A673 (cell line): ENCODE measurements around the gene CHEK1. TPM values are rescaled to one million over a fixed set of nuclear protein-coding genes. Genes with fewer than 3 reads are reported as not detected.

Experiments
- BruUV-seq: library from RNA; stranded (reverse); fragments of 400-500 nt; replicated peaks from 2 replicates; lab custom pipeline; 2021; lab: Mats Ljungman, UMichigan
- CTCF ChIA-PET: fragments of 300-600 bp; sonication (Branson Sonifier 250); formaldehyde crosslinking; loops from one replicate; lab custom pipeline; 2022; ENCODE audit warnings: antibody characterized with exemption; lab: Charles Lee
- POLR2A ChIA-PET: fragments of 300-600 bp; sonication (Branson Sonifier 250); formaldehyde crosslinking; loops from one replicate; lab custom pipeline; 2022; ENCODE audit warnings: antibody characterized with exemption; ENCODE audit not compliant: low non-redundant PET; lab: Charles Lee
- DNase-seq: peaks from one replicate; pipeline ENCODE4 v3.0.0-alpha.2; 2015; ENCODE audit warnings: low spot score
- H3K27ac ChIP-seq: fragments of 200-600 bp; sonication (generic); 2 replicates; pipeline ENCODE4 v1.5.1; 2016; ENCODE audit warnings: mixed run types, low read depth, mild to moderate bottlenecking, mixed read lengths, antibody characterized with exemption, low read length; ENCODE audit not compliant: poor library complexity, severe bottlenecking
- H3K27me3 ChIP-seq: fragments of 200-600 bp; sonication (generic); replicated peaks from 2 replicates; pipeline ENCODE4 v1.6.1; 2017; ENCODE audit warnings: mixed run types, low read depth, mild to moderate bottlenecking, mixed read lengths, antibody characterized with exemption, low read length; ENCODE audit not compliant: insufficient read depth, poor library complexity
- H3K36me3 ChIP-seq: fragments of 200-600 bp; sonication (generic); 2 replicates; pipeline ENCODE4 v1.6.1; 2016; ENCODE audit warnings: mixed run types, mild to moderate bottlenecking, mixed read lengths, antibody characterized with exemption, low read length; ENCODE audit not compliant: insufficient read depth, poor library complexity, severe bottlenecking
- H3K4me1 ChIP-seq: fragments of 200-600 bp; sonication (generic); 2 replicates; pipeline ENCODE4 v1.6.1; 2017; ENCODE audit warnings: mixed run types, mild to moderate bottlenecking, mixed read lengths, antibody characterized with exemption, low read length; ENCODE audit not compliant: insufficient read depth, poor library complexity, severe bottlenecking
- H3K4me3 ChIP-seq: fragments of 200-600 bp; sonication (generic); 2 replicates; pipeline ENCODE4 v1.5.1; 2016; ENCODE audit warnings: low read depth, mixed run types, mild to moderate bottlenecking, mixed read lengths, low read length; ENCODE audit not compliant: poor library complexity, severe bottlenecking
- H3K9me3 ChIP-seq: fragments of 200-600 bp; sonication (generic); 2 replicates; pipeline ENCODE4 v1.6.1; 2016; ENCODE audit warnings: mixed run types, low read depth, mild to moderate bottlenecking, mixed read lengths, antibody characterized with exemption, low read length; ENCODE audit not compliant: poor library complexity, severe bottlenecking
- CTCF ChIP-seq: fragments of 300-800, 200-600 bp; sonication (generic); conservative IDR thresholded peaks from 2 replicates; pipeline ENCODE4 v1.5.1; 2017; ENCODE audit warnings: low read depth, mild to moderate bottlenecking, antibody characterized with exemption, low read length, moderate library complexity, mixed read lengths
- EZH2 ChIP-seq: fragments of 200-600 bp; sonication (generic); IDR thresholded peaks from 2 replicates; pipeline ENCODE4 v1.6.1; 2017; ENCODE audit warnings: borderline replicate concordance, low read depth, mild to moderate bottlenecking, mixed read lengths, antibody characterized with exemption, low read length; ENCODE audit not compliant: poor library complexity, severe bottlenecking
- intact Hi-C: fragments of 100-400 bp; cut with micrococcal nuclease; formaldehyde crosslinking; loops from one replicate; pipeline ENCODE4 v1.10.0; 2022; ENCODE audit not compliant: unreplicated experiment
- total RNA-seq: library from RNA; stranded (reverse); gene quantifications from 2 replicates; pipeline ENCODE4 v1.2.3, GENCODE V29; 2021

CHEK1 gene
- total RNA-seq, 1 experiment from 2014 or later, result 135 TPM

- POLR2A ChIA-PET, result no interaction called here
- no peaks in the 10 kb centered on the region for H3K4me1 ChIP-seq
- BruUV-seq, result no TSS peak
These were observed 55.8 kb downstream of the CHEK1 start, which contains the start of gene ACRV1 for GRCh38 chr11:125680747-125681146. Gene ACRV1, minus strand, starts transcription at chr11:125680847. Its CDS starts 67 bp downstream, at chr11:125680780.

GRCh38 chr11:125685228-125685627, 60.3 kb downstream of the CHEK1 start:
- H3K9me3 ChIP-seq, result no peaks in the 10 kb centered on the region
- no peak overlapping the region for H3K4me3 ChIP-seq
- no TSS peak for BruUV-seq
- intact Hi-C loops, result no loop called here
- TF ChIP-seq CTCF (no peak), EZH2 (no peak)
- POLR2A ChIA-PET, result no interaction called here
- CTCF ChIA-PET, result no interaction called here
- no peaks in the 10 kb centered on the region for H3K4me1 ChIP-seq
- no peak overlapping the region for H3K27ac ChIP-seq
- no peak for DNase-seq
- H3K36me3 ChIP-seq, result no peaks in the 10 kb centered on the region
- no peaks in the 10 kb centered on the region for H3K27me3 ChIP-seq

More at GRCh38 chr11:125680747-125681146, 55.8 kb downstream of the CHEK1 start, which contains the start of gene ACRV1:
- CTCF ChIA-PET, result no interaction called here
- H3K27me3 ChIP-seq, result no peaks in the 10 kb centered on the region
- no peak for DNase-seq
- H3K27ac ChIP-seq, result no peak within 1 kb of the TSS
- H3K9me3 ChIP-seq, result no peaks in the 10 kb centered on the region
- intact Hi-C loops, result no loop called here
- H3K4me3 ChIP-seq, result no peak within 1 kb of the TSS
- peaks cover 15% of the 10 kb centered on the region for H3K36me3 ChIP-seq
- TF ChIP-seq CTCF, result no peak
- TF ChIP-seq EZH2, result no peak

GRCh38 chr11:125688066-125688465, 63.1 kb downstream of the CHEK1 start:
- BruUV-seq, result no TSS peak
- ChIA-PET POLR2A (no interaction called here), CTCF (interaction anchor here (0.5 kb wide), 1 partner anchor 1518 kb away, joined by 6 read pairs; no protein-coding TSS in a partner anchor)
- TF ChIP-seq CTCF (no peak), EZH2 (no peak)
- no peaks in the 10 kb centered on the region for H3K9me3 ChIP-seq
- DNase-seq, result no peak
- H3K27me3 ChIP-seq, result no peaks in the 10 kb centered on the region
- H3K36me3 ChIP-seq, result no peaks in the 10 kb centered on the region
- intact Hi-C loops, result no loop called here
- H3K4me3 ChIP-seq, result no peak overlapping the region
- H3K4me1 ChIP-seq, result no peaks in the 10 kb centered on the region
- no peak overlapping the region for H3K27ac ChIP-seq
